COR-L47 (cell line): ENCODE data around the gene C16orf78.
"Not testable (repeated sequence)": the region's sequence is repeated elsewhere in the genome, so short reads cannot be mapped to it uniquely, and the experiment has no call there.

Experiments used
- DNase-seq: peaks from one replicate; lab custom pipeline; 2025; lab: John Stamatoyannopoulos, UW

C16orf78 gene

DNA sequence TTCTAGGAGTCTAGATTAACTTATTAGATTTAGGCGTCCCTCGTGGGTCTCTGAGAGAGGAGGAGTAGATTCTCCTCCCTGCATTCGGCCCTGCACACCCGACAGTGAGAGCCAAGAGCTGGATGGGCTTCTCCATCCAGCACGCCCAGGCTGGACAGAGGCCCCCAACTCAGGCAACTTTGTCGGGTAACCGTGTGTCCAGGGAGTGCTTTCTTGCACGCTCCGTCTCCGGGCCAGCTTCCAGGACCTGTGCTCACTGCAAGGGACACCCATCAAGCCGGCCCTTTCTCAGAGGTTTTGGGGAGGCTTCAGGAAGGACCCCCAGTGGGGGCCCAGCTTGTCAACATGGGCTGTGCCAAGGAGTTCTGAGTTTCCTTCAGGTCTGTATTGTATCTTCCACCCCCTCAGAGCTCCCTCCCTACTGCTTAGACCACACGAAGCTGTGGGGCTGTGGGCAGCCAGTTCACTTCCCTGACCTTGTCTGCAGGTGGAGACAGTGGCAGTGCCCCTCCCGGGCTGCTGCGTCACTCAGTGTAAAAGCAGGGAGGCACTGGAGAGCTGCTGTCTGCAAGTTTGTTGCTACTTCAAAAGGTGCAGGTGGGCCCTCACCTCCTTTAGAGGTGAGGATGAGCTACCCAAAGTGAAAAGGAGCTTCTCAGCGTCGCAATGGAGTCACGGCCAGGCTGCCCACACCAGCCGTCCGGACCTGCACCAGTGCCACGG lies 24.0 kb upstream of the C16orf78 start:
- no peak for DNase-seq

GRCh38 chr16:49350265-49351095 lies 23.1 kb upstream of the C16orf78 start:
- peak; percentile 33 for DNase-seq

DNA sequence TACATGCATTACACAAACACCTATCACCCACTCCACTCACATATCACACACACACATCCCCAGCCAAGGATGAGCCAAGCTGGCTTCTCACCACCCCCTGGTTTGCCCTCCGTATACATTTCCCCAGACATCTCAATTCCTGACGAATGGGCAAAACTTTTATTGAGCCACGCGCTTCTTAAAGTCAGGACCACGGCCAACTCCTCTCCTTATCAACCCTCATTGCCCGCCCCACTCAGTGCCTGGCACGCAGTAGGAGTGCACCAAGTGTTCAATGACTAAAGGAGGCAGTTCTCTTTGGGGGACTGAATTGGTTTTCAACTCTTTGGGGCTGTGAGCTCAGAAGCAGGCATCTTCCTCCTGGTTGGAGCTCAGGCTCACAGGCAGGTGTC lies 22.5 kb upstream of the C16orf78 start:
- no peak for DNase-seq

GRCh38 chr16:49352892-49353291 lies 20.7 kb upstream of the C16orf78 start:
- DNase-seq: peak; percentile 7

DNA sequence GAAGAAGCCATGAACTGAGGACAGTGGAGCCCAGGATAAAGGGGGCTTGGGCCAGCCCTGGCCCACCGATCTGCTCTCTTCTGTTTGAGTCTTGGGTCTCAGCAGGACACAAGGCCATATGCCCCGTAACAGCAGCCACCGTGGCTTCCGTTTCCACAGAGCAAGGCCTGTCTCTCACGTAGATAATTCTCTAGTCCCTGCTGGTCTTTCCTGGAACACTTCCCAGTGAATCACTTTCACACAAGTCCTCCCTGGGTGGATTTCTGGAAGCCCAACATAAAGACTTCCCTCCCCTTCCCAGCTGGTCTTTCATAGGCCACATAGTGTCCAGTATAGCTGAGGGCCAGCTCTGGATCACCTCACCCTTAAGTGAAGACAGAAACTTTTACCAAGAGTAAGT lies 19.9 kb upstream of the C16orf78 start:
- DNase-seq: no peak

- DNase-seq: no peak
Measured at GRCh38 chr16:49354101-49354500, 19.5 kb upstream of the C16orf78 start.

GRCh38 chr16:49354991-49355390 lies 18.6 kb upstream of the C16orf78 start:
- DNase-seq: no peak

GRCh38 chr16:49355933-49356665 lies 17.5 kb upstream of the C16orf78 start:
- no peak for DNase-seq

- DNase-seq: peak; percentile 53
Measured at GRCh38 chr16:49356728-49357488, 16.7 kb upstream of the C16orf78 start.

GRCh38 chr16:49359591-49359990 lies 14.0 kb upstream of the C16orf78 start:
- DNase-seq: no peak

DNA sequence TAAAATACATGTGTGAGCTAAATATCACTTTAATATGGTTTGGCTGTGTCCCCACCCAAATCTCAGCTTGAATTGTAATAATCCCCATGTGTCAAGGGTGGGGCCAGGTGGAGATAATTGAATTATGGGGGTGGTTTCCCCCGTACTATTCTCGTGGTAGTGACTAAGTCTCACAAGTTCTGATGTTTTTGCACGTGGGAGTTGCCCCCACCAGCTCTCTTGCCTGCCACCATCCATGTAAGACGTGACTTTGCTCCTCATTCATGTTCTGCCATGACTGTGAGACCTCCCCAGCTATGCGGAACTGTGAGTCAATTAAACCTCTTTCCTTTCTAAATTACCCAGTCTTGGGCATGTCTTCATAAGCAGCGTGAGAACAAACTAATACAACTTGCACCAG lies 11.9 kb upstream of the C16orf78 start:
- DNase-seq: not testable (repeated sequence)

DNA sequence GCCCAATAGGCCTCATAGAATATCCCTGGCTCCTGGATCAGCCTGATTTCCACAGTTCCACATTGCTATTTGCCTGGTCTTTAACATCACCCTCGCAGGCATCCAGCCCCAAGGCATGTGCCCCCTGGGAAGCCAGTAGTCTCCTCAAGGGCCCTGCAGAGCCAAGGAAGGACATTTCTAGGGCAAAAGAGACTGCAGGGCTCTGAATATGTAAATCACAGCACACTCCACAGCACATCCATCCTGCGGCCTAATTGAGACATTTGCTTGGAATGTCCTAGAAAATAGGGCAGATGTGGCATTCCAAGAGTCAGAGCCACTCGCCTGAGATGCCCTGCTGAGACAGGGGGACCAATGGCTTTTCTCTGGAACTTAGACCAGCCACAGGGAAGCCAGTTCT lies 11.4 kb upstream of the C16orf78 start:
- DNase-seq: no peak

- DNase-seq: no peak
Measured at GRCh38 chr16:49365711-49366509, 7.7 kb upstream of the C16orf78 start.

DNA sequence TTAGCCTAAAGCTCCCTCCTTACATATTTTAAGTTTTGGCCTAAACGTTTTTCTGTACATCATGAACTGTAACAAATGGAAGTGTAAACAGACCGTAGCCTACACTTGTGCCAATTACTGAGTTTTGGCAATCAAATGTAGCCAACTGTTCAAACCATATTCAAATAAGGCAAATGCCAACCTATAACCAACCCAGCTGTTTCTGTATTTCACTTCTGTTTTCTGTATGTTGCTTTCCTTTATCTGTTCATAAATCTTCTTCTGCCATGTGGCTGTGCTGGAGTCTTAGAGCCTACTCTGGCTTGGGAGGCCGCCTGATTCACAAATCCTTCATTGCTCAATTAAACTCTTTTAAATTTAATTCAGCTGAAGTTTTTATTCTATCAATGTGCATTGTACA lies 6.9 kb upstream of the C16orf78 start:
- no peak for DNase-seq

GRCh38 chr16:49369651-49370611 lies 3.7 kb upstream of the C16orf78 start:
- no peak for DNase-seq

- DNase-seq: no peak
Measured at GRCh38 chr16:49376206-49376605, 2.6 kb downstream of the C16orf78 start.

GRCh38 chr16:49377196-49377755 lies 3.7 kb downstream of the C16orf78 start:
- DNase-seq: no peak

DNA sequence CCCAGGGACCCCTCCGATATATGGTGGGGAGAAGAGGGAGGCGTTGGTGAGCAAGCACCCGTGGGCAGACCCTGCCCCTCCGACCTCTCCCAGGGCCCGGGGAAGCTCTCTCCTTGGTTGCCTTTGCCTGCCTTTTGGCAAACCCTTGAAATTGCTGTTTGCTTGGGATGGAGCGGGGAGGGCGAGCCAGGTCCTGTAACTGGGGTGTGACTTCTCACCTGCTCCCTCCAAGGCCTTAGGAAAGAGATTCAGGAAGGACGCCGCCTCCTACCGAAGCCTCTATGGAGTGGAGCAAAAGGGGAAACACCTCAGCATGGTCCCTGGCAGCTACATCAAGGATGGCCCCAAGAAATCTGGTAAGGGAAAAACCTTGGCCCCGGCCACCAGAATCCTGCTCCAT lies 4.6 kb downstream of the C16orf78 start:
- DNase-seq: no peak

DNA sequence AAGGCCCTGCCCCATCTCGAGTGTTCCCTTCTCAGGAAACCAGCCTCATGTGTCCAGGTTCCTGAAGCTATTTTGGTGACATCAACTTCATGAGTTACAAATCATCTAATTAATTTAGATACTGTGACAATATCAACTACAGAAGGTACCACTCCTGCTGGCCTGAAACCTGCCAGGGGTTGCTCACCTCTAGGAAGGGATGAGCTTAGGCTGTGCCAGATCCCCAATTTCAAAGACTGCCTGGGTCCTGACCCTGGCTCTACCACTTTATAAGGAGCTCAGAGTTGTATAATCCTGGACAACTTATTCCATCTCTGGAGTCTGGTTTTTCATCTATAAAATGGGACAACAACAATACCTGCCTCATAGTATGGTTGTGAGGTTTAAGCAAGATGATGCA lies 5.2 kb downstream of the C16orf78 start:
- no peak for DNase-seq

DNA sequence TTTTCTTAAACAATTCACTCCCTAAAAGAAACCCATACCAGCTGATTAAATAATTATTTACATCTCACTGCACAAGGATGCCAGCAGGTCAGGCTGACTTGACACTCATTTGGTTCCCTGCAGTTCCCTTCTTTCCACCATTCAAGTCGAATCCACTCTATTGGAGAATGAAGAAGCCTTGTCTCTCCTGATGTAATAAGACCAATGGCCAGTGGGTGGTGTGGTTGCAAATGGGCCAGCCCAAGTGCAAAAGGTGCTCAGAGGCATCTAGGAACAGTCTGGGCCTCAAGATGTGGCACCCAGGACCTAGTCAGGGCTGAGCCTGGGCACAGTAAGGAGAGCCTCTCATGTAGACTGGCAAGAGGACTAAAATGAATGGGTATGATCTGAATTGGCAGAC lies 9.3 kb downstream of the C16orf78 start:
- no peak for DNase-seq
